Measurements from ENCODE around the gene CCS. TPM values are rescaled to one million over a fixed set of nuclear protein-coding genes. Genes with fewer than 3 reads are reported as not detected.

Gene CCS
- total RNA-seq, 1 donor from 2014 or later: 32.1 TPM

DNA sequence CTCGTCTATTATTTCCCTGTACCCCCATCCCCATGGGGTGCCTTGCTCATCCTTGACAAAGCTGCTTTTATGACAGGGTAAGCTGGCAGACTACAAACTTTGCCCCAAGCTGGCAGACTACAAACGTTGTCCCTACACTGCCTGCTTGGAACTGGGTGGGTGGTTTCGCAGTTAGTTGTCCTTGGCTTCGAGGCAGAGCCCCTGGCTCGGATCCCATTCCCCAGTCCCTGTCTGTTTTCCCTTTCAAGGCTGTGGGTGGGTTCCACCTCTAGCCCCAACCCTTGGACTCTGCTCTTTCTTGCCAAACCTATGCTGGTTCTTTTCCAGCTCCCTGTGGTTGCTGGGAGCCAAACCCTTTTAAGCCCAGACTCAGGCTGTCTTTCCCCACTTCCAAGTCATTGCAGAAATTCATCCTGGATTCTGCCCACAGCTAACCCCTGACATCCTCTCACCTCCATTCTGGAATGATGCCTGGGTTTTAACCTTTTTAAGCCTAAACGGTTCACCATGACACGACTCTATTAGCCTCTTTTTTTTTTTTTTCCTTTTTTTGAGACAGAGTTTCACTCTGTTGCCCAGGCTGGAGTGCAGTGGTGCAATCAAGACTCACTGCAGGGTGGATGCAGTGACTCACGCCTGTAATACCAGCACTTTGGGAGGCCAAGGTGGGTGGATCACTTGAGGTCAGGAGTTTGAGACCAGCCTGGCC, 14.3 kb downstream of the CCS start:
- no peak for DNase-seq (ENCODE audit: low spot score)
- Mint-ChIP-seq H3K27ac (no peak overlapping the region), H3K9me3 (no peaks in the 10 kb centered on the region), H3K4me3 (no peak overlapping the region), H3K27me3 (ENCODE audit: insufficient read depth) (no peaks in the 10 kb centered on the region), H3K4me1 (ENCODE audit: low read depth) (peaks cover 14% of the 10 kb centered on the region), H3K36me3 (ENCODE audit: low read depth) (peaks cover 9% of the 10 kb centered on the region)
- intact Hi-C loops (cut with micrococcal nuclease): no loop called here

DNA sequence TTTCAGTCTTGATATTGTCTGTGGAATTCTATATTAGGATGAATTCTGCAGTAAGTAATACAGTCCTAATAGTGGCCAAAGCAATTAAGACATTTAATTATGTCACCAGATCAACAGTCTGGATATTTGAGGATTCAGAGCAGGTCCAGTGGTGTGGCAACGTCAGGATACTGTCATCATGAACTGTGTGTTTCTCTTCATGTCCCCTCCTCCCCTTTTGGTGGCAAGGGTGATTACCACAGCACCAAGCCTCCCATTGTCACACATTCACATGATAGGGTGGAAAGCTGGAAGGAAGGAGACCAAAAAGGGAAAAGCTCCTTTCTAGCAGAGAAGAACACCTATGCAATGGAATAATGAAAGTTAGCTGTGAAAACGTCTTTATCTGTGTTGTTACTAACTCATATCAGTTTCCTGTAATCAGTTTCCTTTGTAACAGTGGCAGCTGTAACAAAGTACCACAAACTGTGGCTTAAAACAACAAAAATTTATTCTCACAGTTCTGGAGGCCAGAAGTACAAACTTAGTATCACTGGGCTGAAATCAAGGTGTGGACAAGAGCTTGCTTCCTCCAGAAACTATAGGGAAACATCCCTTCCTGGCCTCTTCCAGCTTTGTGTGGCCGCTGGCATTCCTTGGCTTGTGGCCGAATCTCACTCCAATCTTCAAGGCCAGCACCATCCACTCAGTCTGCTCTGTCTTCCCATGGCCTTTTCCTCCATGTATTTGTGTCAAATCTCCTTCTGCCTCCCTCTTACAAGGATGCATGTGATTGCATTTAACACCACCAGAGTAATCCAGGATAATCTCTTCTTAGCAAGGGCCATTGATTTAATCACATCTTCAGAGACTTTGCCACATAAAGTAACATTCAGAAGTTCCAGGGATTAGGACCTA, 17.0 kb downstream of the CCS start:
- H3K9me3 Mint-ChIP-seq: no peaks in the 10 kb centered on the region
- H3K27ac Mint-ChIP-seq: peak overlapping the region; percentile 27
- H3K36me3 Mint-ChIP-seq (ENCODE audit: low read depth): peaks cover 1% of the 10 kb centered on the region
- no peak overlapping the region for H3K4me3 Mint-ChIP-seq
- intact Hi-C loops (cut with micrococcal nuclease): no loop called here
- H3K4me1 Mint-ChIP-seq (ENCODE audit: low read depth): peaks cover 14% of the 10 kb centered on the region
- no peak for DNase-seq (ENCODE audit: low spot score)
- H3K27me3 Mint-ChIP-seq (ENCODE audit: insufficient read depth): no peaks in the 10 kb centered on the region

DNA sequence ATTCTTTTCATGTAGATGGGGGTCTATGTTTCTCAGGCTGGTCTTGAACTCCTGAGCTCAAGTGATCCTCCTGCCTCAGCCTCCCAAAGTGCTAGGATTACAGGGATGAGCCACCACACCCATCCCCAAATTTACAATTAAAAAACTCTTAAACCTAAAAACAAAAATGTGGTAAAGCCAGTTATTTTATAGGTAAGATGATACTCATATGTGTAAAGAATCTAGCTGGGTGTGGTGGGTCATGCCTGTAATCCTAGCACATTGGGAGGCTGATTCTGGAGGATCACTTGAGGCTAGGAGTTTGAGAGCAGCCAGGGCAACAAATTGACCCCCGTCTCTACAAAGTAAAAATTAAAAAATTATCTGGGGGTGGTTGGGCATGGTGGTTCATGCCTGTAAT, 19.5 kb downstream of the CCS start:
- Mint-ChIP-seq H3K36me3 (ENCODE audit: low read depth) (peaks cover 12% of the 10 kb centered on the region), H3K9me3 (no peaks in the 10 kb centered on the region), H3K4me1 (ENCODE audit: low read depth) (peaks cover 19% of the 10 kb centered on the region), H3K27ac (no peak overlapping the region), H3K27me3 (ENCODE audit: insufficient read depth) (no peaks in the 10 kb centered on the region), H3K4me3 (no peak overlapping the region)
- intact Hi-C loops (cut with micrococcal nuclease): no loop called here
- DNase-seq (ENCODE audit: low spot score): no peak

DNA sequence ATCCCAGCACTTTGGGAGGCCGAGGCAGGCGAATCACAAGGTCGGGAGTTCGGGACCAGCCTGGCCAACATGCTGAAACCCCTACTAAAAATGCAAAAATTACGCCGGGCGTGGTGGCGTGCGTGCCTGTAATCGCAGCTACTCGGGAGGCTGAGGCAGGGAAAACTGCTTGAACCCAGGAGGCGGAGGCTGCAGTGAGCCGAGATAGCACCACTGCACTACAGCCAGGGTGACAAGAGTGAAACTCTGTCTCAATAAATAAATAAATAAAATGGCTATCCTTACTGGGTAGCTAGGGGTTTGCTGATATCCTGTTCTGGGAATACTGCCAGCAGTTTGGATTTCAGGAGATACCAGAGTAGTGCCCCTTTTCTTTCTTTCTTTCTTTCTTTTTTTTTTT, 21.1 kb downstream of the CCS start:
- Mint-ChIP-seq H3K27ac (no peak overlapping the region), H3K36me3 (ENCODE audit: low read depth) (peaks cover 28% of the 10 kb centered on the region), H3K9me3 (peaks cover under 1% of the 10 kb centered on the region), H3K4me1 (ENCODE audit: low read depth) (peaks cover 35% of the 10 kb centered on the region), H3K27me3 (ENCODE audit: insufficient read depth) (no peaks in the 10 kb centered on the region), H3K4me3 (no peak overlapping the region)
- intact Hi-C loops (cut with micrococcal nuclease): no loop called here
- no peak for DNase-seq (ENCODE audit: low spot score)

DNA sequence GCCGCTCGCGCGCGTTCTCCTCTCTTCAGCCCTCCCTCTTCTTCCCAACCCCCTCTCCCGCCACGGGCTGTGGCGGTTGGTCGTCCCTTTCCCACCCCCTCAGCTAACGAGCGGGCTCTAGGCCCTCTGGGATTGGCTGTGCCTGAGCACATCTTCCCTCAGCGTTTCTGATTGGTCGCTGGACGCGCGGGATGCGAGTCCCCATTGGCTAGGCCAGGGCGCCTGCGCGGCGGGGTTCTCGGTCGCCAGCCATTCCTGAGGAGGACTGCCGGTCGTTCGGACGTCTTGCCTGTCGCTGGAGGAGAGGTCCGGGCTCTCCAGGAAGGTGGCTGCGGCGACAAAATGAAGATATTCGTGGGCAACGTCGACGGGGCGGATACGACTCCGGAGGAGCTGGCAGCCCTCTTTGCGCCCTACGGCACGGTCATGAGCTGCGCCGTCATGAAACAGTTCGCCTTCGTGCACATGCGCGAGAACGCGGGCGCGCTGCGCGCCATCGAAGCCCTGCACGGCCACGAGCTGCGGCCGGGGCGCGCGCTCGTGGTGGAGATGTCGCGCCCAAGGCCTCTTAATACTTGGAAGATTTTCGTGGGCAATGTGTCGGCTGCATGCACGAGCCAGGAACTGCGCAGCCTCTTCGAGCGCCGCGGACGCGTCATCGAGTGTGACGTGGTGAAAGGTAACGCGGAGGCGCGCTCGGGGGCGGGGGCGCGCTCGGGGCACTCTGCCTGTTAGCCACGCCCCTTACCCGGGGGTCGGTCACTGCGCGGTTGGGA, 23.6 kb downstream of the CCS start, which contains the start of gene RBM14:
RBM14 (plus strand) TSS at position 252 of the 776 bp plus-strand sequence; CDS start at position 343, 91 bp downstream.
- Mint-ChIP-seq H3K4me1 (ENCODE audit: low read depth) (peaks cover 36% of the 10 kb centered on the region), H3K36me3 (ENCODE audit: low read depth) (peaks cover 44% of the 10 kb centered on the region), H3K27me3 (ENCODE audit: insufficient read depth) (no peaks in the 10 kb centered on the region), H3K27ac (peak within 1 kb of the TSS; percentile 98), H3K4me3 (peak within 1 kb of the TSS; percentile 97), H3K9me3 (peaks cover 2% of the 10 kb centered on the region)
- intact Hi-C loops (cut with micrococcal nuclease): loop anchor here (1.0 to 5.0 kb wide), 9 partner anchors 22 to 624 kb away; partner anchors contain the start of genes ACTN3, CCDC87, CCS and CTSF
- DNase-seq (ENCODE audit: low spot score): peak; percentile 99

DNA sequence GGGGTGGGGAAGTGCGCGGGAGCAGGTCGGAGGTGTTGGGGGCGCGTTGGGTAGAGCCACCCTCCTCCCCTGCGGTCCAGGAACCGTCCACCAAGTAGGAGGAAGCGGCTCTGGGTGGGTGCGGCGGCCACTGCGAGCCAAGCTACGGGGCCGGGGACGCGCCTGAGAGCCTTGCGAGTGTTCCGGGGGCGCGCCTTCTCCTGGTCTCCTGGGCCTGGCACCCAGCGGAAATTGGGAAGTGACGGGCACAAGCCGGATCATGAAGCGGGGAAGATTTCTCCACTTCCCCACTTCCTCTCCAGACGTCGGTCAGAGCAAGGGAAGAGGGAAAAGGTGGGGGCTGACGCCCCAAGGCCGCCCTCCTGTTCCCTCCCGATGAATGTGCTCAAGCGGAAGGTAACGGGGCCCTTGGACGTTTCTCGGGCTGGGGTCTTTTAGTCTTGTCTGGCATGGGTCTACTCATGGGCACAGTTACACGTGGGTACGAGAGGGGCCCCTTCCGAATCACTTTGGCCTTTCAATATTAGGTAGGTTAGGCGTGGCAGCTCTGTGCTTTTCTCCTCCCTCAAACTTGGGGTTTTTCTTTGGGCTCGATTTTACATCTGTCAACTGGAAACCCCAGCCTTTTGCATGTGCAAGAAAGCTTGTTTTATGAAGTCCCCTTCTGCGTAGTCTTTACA, 24.3 kb downstream of the CCS start:
- peaks cover 2% of the 10 kb centered on the region for H3K9me3 Mint-ChIP-seq
- peak overlapping the region; percentile 98 for H3K27ac Mint-ChIP-seq
- intact Hi-C loops (cut with micrococcal nuclease): loop anchor here (2.0 to 5.0 kb wide), 3 partner anchors 150 to 624 kb away; partner anchors contain the start of genes PC and PELI3
- H3K4me3 Mint-ChIP-seq: peak overlapping the region; percentile 97
- no peak for DNase-seq (ENCODE audit: low spot score)
- H3K4me1 Mint-ChIP-seq (ENCODE audit: low read depth): peaks cover 39% of the 10 kb centered on the region
- no peaks in the 10 kb centered on the region for H3K27me3 Mint-ChIP-seq (ENCODE audit: insufficient read depth)
- H3K36me3 Mint-ChIP-seq (ENCODE audit: low read depth): peaks cover 46% of the 10 kb centered on the region

DNA sequence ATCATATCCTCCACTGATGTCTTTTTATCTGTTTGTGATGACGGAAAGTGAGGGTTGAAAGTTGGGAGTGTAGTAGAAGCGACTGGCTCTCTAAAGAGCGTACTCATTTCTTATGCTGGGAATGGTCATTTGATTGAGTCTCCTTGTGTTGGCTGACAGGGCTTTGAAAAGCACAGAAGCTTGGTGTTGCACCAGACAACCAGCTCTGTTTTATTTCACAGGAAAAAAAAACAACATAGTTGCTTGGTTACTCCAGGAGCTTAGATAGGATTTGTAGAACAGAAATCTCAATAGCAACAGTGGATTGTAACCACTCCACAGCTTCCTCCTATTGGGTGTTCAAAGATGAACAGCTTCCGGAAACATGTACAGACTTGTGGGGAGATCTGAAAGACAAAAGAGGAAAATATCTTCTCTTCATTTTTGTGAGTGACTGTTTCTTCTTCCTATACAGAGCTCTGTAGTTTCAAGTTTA, 26.1 kb downstream of the CCS start:
- intact Hi-C loops (cut with micrococcal nuclease): loop anchor here (5.0 kb wide), 2 partner anchors 152 to 338 kb away; partner anchors contain the start of genes PC and PELI3
- DNase-seq (ENCODE audit: low spot score): peak; percentile 27
- Mint-ChIP-seq H3K4me1 (ENCODE audit: low read depth) (peaks cover 57% of the 10 kb centered on the region), H3K4me3 (peak overlapping the region; percentile 97), H3K9me3 (peaks cover 2% of the 10 kb centered on the region), H3K36me3 (ENCODE audit: low read depth) (peaks cover 62% of the 10 kb centered on the region), H3K27me3 (ENCODE audit: insufficient read depth) (no peaks in the 10 kb centered on the region), H3K27ac (peak overlapping the region; percentile 98)

DNA sequence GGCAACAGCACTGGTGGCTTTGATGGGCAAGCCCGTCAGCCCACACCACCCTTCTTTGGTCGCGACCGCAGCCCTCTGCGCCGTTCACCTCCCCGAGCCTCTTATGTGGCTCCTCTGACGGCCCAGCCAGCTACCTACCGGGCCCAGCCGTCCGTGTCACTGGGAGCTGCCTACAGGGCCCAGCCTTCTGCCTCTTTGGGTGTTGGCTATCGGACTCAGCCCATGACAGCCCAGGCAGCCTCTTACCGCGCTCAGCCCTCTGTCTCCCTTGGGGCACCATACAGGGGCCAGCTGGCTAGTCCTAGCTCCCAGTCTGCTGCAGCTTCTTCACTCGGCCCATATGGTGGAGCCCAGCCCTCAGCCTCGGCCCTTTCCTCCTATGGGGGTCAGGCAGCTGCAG, 31.5 kb downstream of the CCS start:
- no peak overlapping the region for H3K27ac Mint-ChIP-seq
- no peak for DNase-seq (ENCODE audit: low spot score)
- H3K4me1 Mint-ChIP-seq (ENCODE audit: low read depth): peaks cover 46% of the 10 kb centered on the region
- H3K36me3 Mint-ChIP-seq (ENCODE audit: low read depth): peaks cover 68% of the 10 kb centered on the region
- H3K4me3 Mint-ChIP-seq: no peak overlapping the region
- no peaks in the 10 kb centered on the region for H3K9me3 Mint-ChIP-seq
- no peaks in the 10 kb centered on the region for H3K27me3 Mint-ChIP-seq (ENCODE audit: insufficient read depth)
- intact Hi-C loops (cut with micrococcal nuclease): no loop called here

DNA sequence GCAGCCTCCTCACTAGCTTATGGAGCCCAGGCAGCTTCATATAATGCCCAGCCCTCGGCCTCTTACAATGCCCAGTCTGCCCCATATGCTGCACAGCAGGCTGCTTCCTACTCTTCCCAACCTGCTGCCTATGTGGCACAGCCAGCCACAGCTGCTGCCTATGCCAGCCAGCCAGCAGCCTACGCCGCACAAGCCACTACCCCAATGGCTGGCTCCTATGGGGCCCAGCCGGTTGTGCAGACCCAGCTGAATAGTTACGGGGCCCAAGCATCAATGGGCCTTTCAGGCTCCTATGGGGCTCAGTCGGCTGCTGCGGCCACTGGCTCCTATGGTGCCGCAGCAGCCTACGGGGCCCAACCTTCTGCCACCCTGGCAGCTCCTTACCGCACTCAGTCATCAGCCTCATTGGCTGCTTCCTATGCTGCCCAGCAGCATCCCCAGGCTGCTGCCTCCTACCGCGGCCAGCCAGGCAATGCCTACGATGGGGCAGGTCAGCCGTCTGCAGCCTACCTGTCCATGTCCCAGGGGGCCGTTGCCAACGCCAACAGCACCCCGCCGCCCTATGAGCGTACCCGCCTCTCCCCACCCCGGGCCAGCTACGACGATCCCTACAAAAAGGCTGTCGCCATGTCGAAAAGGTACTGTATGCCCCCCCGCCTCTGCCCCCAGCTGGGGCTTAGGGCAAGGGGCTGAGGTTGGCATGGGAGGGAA, 32.2 kb downstream of the CCS start:
- H3K36me3 Mint-ChIP-seq (ENCODE audit: low read depth): peaks cover 68% of the 10 kb centered on the region
- H3K27me3 Mint-ChIP-seq (ENCODE audit: insufficient read depth): no peaks in the 10 kb centered on the region
- no peak for DNase-seq (ENCODE audit: low spot score)
- no peak overlapping the region for H3K4me3 Mint-ChIP-seq
- H3K27ac Mint-ChIP-seq: no peak overlapping the region
- peaks cover 45% of the 10 kb centered on the region for H3K4me1 Mint-ChIP-seq (ENCODE audit: low read depth)
- H3K9me3 Mint-ChIP-seq: no peaks in the 10 kb centered on the region
- intact Hi-C loops (cut with micrococcal nuclease): no loop called here

DNA sequence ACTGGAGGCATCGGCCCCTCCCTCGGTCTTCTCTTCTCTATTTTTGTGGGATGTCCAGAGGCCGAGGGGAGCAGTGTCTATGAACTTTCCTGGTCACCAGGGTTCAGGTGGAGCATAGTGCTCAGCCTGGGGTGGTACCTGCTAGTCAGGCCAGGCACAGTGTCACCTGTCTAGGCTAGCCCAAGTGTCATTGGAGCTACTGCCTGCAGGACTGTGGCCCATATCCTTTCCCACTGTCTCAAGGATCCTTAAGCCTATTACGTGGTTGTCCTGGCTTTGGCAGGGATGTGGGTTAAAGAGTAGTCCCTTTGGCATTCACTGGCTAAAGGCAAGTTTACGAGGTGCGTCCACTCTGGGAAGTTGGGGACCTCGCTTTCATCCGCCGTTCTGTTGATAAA, 32.8 kb downstream of the CCS start:
- no peaks in the 10 kb centered on the region for H3K27me3 Mint-ChIP-seq (ENCODE audit: insufficient read depth)
- intact Hi-C loops (cut with micrococcal nuclease): no loop called here
- no peaks in the 10 kb centered on the region for H3K9me3 Mint-ChIP-seq
- peaks cover 65% of the 10 kb centered on the region for H3K36me3 Mint-ChIP-seq (ENCODE audit: low read depth)
- H3K4me3 Mint-ChIP-seq: no peak overlapping the region
- peaks cover 42% of the 10 kb centered on the region for H3K4me1 Mint-ChIP-seq (ENCODE audit: low read depth)
- no peak for DNase-seq (ENCODE audit: low spot score)
- no peak overlapping the region for H3K27ac Mint-ChIP-seq

DNA sequence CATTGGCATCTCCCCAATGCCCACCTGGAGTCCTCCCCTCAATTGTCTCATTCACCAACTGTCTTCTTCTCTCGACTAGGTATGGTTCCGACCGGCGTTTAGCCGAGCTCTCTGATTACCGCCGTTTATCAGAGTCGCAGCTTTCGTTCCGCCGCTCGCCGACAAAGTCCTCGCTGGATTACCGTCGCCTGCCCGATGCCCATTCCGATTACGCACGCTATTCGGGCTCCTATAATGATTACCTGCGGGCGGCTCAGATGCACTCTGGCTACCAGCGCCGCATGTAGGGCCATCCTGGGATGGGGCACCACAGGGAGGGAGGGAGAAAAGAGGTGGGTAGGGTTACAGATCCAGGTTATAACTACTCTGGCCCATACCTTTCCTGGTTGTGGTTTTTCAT, 33.4 kb downstream of the CCS start:
- peaks cover 42% of the 10 kb centered on the region for H3K4me1 Mint-ChIP-seq (ENCODE audit: low read depth)
- intact Hi-C loops (cut with micrococcal nuclease): no loop called here
- no peak for DNase-seq (ENCODE audit: low spot score)
- H3K4me3 Mint-ChIP-seq: no peak overlapping the region
- peaks cover 61% of the 10 kb centered on the region for H3K36me3 Mint-ChIP-seq (ENCODE audit: low read depth)
- no peaks in the 10 kb centered on the region for H3K9me3 Mint-ChIP-seq
- H3K27ac Mint-ChIP-seq: no peak overlapping the region
- no peaks in the 10 kb centered on the region for H3K27me3 Mint-ChIP-seq (ENCODE audit: insufficient read depth)
